HG03280 (cell line): ENCODE data around the gene EPB41L4B.
"Not testable (repeated sequence)": the region's sequence is repeated elsewhere in the genome, so short reads cannot be mapped to it uniquely, and the experiment has no call there.

Experiments used
- ATAC-seq: cut with Tn5 transposase; IDR thresholded peaks from one replicate; pipeline ENCODE4 v1.9.1; 2021; ENCODE audit warnings: mild to moderate bottlenecking, moderate library complexity; ENCODE audit not compliant: unreplicated experiment

Gene EPB41L4B

DNA sequence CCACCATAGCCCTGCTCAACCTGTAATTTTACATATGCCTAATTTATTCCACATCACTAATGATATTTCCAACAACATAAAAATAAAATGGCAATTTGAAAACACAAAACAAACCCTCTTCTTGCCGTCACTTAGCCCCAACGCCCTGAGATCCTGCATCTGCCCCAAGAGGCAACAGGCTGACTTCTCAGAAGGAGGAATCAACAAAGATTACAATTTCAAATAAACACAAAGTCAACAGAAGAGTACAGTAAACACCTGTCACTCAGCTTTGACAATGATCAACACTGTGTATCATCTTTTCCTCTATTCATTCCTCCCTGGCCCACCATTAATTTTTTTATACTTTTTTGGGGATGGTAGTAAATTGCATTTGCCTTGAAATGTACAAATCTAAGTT is 19.8 kb downstream of the EPB41L4B start:
- no peak for ATAC-seq

GRCh38 chr9:109299891-109300290 is 21.0 kb downstream of the EPB41L4B start:
- ATAC-seq, result no peak

DNA sequence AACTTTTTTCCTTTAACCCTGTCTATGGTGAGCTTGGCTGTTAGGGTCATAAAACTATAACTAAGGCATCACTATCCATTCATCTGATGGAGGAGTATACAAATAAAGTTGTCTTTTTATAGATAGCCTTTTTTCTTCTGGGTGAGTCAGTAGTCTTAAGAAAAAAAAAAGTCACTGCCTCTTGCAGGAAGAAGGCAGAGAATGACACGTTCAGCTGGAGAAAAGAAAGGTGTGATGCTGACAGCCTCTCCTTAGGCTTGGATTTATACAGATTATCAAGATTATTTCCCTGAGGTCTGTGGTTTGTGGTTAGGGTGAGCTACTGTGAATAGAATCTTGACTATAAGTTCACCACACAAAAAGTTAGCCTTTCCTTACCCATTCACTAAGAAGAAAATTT is 23.0 kb downstream of the EPB41L4B start:
- no peak for ATAC-seq

- ATAC-seq, result no peak
Observed at GRCh38 chr9:109295221-109296130, 25.4 kb downstream of the EPB41L4B start.

DNA sequence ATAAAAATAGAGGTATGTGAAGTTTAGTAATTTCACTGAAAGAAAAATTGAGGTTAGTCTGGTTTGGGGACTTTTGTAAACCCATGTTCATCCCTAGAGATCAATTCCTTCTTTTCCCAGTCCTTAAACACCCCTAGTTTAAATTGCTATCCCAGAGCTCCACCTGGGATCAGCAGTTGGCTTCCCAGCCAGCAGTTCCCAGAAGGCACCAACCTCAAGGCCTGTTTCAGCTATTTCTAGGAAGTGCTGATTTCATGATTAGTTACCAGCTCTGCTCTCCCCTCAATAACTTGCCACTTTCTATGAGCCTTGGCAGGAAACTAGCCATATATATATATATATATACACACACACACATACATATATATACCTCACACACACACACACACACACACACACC is 30.5 kb downstream of the EPB41L4B start:
- ATAC-seq, result no peak

DNA sequence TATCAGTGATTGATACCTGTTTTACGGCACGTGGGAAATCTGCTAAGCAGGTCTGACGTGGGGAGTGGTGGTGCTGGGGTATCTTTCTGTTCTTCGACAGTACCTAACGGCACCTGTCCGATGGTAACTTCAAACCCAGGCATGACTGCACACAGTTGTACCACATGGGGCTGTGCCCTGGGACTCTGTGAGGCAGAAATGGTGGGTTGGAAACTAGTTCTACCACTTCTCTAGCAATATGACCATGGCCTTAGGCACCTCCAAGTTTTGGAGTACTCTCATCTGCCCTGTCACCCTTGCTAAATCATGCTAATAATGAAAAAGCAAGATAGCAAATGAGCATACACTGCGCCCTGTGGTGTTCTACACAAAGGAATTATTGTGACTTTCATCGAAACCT is 30.9 kb downstream of the EPB41L4B start:
- no peak for ATAC-seq

DNA sequence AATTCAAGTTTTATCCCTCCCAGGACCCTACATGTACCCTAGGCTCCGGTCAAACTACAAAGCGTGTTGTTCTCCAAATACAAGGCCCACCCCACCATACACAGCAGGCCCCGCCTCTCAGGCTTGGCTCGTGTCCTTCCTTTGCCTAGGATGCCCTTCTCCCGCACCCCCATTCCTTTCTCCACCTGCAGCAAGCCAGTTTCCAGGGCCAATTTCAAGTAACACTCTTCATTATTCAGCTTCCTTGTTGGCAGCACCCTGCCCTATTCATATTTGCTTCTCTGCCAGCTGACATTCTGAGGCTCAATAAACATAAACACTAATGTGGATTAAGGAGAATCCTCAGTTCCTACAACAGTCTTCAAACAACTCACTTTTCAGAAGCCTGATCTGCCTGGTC is 31.7 kb downstream of the EPB41L4B start:
- ATAC-seq, result no peak

GRCh38 chr9:109286981-109287380 is 33.9 kb downstream of the EPB41L4B start:
- ATAC-seq, result no peak

DNA sequence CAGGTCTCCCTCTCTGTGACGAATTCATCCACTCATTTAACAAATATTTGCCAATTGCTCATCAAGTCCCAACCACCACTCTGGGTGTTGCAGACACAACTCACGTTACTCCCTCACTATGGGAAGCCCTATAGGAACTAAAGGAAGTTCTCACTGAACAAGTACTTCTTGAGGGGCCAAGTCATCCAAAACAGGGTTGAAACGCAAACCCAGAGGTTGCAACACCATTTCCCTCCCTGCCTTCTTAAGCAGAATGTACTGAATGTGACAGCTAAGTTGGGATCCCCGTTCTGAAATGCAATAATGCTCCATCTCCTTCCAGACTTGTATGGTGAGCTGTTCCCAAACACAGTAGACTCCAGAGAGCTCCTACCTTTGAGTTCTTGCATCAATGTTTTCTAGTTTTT is 34.3 kb downstream of the EPB41L4B start:
- no peak for ATAC-seq

- ATAC-seq, result not testable (repeated sequence)
Observed at GRCh38 chr9:109283672-109284071, 37.2 kb downstream of the EPB41L4B start.

GRCh38 chr9:109283012-109283411 is 37.8 kb downstream of the EPB41L4B start:
- no peak for ATAC-seq

GRCh38 chr9:109282302-109282701 is 38.6 kb downstream of the EPB41L4B start:
- no peak for ATAC-seq

- no peak for ATAC-seq
Observed at GRCh38 chr9:109281518-109281917, 39.3 kb downstream of the EPB41L4B start.

GRCh38 chr9:109278848-109279247 is 42.0 kb downstream of the EPB41L4B start:
- ATAC-seq, result no peak

DNA sequence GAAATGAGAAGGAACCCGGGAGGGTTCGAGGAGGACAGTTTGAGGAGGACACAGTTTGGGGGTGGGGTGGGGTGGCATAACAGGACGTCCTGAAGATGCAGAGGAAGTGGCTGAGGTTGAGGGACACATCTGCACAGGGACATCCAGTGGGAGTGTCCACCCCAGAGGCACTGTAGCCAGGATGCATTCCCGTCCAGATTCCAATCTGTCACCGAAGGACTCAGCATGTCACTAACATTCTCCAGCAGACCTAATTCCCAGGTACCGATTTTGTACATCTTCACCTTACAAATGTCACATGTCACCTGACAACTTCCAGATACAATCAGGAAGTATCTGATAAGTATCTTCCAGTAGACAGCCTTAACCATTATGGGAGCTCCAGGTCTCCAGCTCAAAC is 42.6 kb downstream of the EPB41L4B start:
- ATAC-seq, result no peak

DNA sequence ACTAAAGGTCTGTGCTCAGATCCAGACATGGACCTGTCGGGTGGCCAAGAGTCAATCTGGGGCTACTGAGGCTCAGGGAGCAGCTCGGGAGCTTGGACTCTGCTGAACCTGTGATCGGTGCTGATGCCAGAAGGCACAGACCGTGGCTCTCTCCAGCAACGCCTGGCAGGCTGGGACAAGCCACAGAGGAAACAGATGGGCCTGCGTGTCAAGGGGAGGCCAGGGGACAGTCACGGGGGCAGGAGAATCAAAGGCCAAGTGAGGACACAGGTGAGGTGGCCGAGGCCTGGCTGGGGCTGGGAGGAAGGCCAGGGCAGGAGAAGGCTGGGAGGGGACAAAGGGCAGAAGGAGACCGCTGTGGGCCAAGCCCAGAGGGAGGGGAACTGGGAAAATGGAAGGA is 43.4 kb downstream of the EPB41L4B start:
- ATAC-seq, result no peak

DNA sequence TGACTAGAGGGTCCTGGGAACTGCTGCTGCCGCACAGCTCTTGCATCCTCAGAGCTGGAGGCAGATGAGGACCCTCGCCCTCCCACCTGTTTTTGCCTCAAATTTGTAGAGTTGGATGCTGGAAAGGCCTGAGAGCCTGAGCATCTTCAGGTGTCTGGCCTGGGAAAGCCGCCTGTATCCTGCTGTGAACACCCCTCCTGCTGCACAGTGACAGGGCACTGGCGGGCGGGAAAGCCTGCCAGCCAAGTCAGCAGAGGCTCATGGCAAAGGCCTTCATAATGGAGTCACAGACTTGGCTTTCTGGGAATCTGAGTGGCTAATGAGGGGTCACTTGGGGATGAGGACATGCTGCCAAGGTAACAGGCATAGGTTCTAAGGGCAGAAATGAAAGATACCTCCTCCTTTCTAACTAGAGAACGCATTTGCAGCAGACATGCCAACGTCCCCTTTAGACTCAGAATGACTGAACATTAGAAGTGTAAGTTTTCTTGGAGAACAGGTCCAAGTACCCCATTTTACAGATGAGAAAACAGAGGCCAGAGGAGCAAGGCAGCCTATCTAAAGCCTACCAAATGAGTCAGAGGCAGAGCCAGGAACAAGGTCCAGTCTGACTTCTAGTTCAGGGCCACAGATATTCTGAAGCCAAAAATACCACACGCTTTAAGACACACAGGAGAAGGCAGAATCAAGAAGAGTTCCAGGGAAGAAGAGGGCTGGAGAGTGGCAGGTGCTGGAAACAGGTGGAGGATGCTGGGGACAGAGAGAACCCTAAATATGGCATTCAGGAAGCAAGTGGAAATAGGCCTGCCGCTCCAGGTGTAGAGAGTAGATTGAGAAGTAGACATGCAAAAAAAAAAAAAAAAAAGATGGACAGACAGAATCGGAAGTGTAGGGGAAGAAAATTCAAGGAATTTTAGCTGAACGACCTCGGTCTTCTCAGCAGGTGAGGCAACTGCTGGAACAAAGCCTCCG is 44.1 kb downstream of the EPB41L4B start:
- ATAC-seq, result no peak

GRCh38 chr9:109274884-109275730 is 45.8 kb downstream of the EPB41L4B start:
- no peak for ATAC-seq

GRCh38 chr9:109273869-109274268 is 47.0 kb downstream of the EPB41L4B start:
- ATAC-seq, result no peak

DNA sequence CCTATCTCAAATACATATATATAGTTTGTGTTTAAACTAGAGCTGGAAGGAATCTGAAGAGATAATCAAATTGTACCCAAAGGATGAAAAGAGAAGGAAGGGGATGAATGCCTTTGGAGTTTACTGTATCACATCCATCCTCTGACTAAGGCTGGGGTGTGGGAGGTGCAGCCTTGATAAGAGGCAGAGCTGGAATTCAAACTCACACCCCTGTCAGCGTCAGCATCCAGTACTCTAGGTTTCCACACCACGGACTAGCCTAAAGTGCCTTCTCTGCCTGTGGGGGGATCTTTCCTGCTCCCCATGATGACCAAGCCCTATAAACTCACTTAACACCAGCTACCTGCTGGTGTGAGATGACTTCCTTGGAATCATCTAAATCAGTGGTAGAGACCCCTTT is 48.1 kb downstream of the EPB41L4B start:
- no peak for ATAC-seq

- ATAC-seq, result no peak
Observed at GRCh38 chr9:109272045-109272444, 48.8 kb downstream of the EPB41L4B start.
